SK-N-SH (cell line): Measurements from ENCODE around the gene ATP5F1A. TPM values are rescaled to one million over a fixed set of nuclear protein-coding genes. Genes with fewer than 3 reads are reported as not detected.
"Not testable (repeated sequence)": the region's sequence is repeated elsewhere in the genome, so short reads cannot be mapped to it uniquely, and the experiment has no call there.

Experiments used
- CTCF ChIA-PET: fragments of 300-600, 350-600 bp; formaldehyde crosslinking; extraction: SDS; loops from one replicate; lab custom pipeline; 2021; lab: Yijun Ruan, JAX
- POLR2A ChIA-PET: fragments of 350-600 bp; sonication (Branson Sonifier 250); formaldehyde crosslinking; extraction: SDS; loops from one replicate; lab custom pipeline; 2020; ENCODE audit warnings: antibody characterized with exemption, inconsistent platforms; lab: Yijun Ruan, JAX
- DNase-seq: peaks from one replicate; pipeline ENCODE4 v3.0.0; 2012
- H2AFZ ChIP-seq: fragments of 200-600 bp; sonication (generic); 2 replicates; pipeline ENCODE4 v1.8.1; 2016; ENCODE audit warnings: antibody characterized with exemption, mild to moderate bottlenecking, low read depth
- H3F3A ChIP-seq: fragments of 200-600 bp; sonication (generic); replicated peaks from 2 replicates; pipeline ENCODE3; 2016; ENCODE audit warnings: antibody characterized with exemption, mild to moderate bottlenecking; ENCODE audit not compliant: insufficient read depth
- H3K27ac ChIP-seq, 2 experiments: fragments of 200-500 bp in 1 of 2; fragments of 200-600 bp in 1 of 2; sonication (Bioruptor generic) in 1 of 2; sonication (generic), shearing (Covaris generic) in 1 of 2; 2 replicates each; pipeline versions ENCODE4 v1.5.1 to v1.6.1; 2014 to 2016; ENCODE audit warnings: low read depth in 2 of 2, inconsistent platforms in 1 of 2, low read length in 1 of 2, mild to moderate bottlenecking in 1 of 2, mixed read lengths in 1 of 2
- H3K27me3 ChIP-seq: fragments of 200-600 bp; sonication (generic), shearing (Covaris generic); 2 replicates; pipeline ENCODE4 v1.6.1; 2016; ENCODE audit warnings: mixed run types; ENCODE audit not compliant: insufficient read depth
- H3K36me3 ChIP-seq, 2 experiments: fragments of 200-500 bp in 1 of 2; fragments of 200-600 bp in 1 of 2; sonication (Bioruptor generic) in 1 of 2; sonication (generic) in 1 of 2; replicated peaks in 1 of 2; 2 replicates each; pipeline versions ENCODE3 to v1.5.1; 2014 to 2016; ENCODE audit warnings: low read length in 1 of 2, mild to moderate bottlenecking in 1 of 2; ENCODE audit not compliant: insufficient read depth in 2 of 2, control insufficient read depth in 1 of 2
- H3K4me1 ChIP-seq, 2 experiments: fragments of 200-500 bp in 1 of 2; fragments of 200-600 bp in 1 of 2; sonication (Bioruptor generic) in 1 of 2; sonication (generic), shearing (Covaris generic) in 1 of 2; 2 replicates each; pipeline versions ENCODE4 v1.5.1 to v1.6.1; 2014 to 2016; ENCODE audit warnings: low read depth in 1 of 2, low read length in 1 of 2, mixed run types in 1 of 2; ENCODE audit not compliant: insufficient read depth in 2 of 2, control insufficient read depth in 1 of 2
- H3K4me2 ChIP-seq: fragments of 200-600 bp; sonication (generic), shearing (Covaris generic); 2 replicates; pipeline ENCODE4 v1.6.1; 2017; ENCODE audit warnings: mixed run types
- H3K4me3 ChIP-seq, 2 experiments: fragments of 200-500 bp in 1 of 2; fragments of 200-600 bp in 1 of 2; sonication (Bioruptor generic) in 1 of 2; sonication (generic), shearing (Covaris generic) in 1 of 2; 2 replicates each; pipeline versions ENCODE4 v1.5.1 to v1.8.1; 2014 to 2016; ENCODE audit warnings: low read depth in 2 of 2, inconsistent platforms in 1 of 2, low read length in 1 of 2, mild to moderate bottlenecking in 1 of 2, mixed read lengths in 1 of 2, moderate library complexity in 1 of 2
- H3K79me2 ChIP-seq: fragments of 200-600 bp; sonication (generic); 2 replicates; pipeline ENCODE4 v1.8.1; 2017; ENCODE audit warnings: mild to moderate bottlenecking; ENCODE audit not compliant: insufficient read depth
- H3K9ac ChIP-seq: fragments of 200-600 bp; sonication (generic); 2 replicates; pipeline ENCODE4 v1.6.1; 2017; ENCODE audit warnings: mixed run types
- H3K9me2 ChIP-seq: fragments of 200-600 bp; sonication (generic); 2 replicates; pipeline ENCODE4 v1.6.1; 2017; ENCODE audit warnings: mixed run types
- H3K9me3 ChIP-seq: fragments of 200-600 bp; sonication (generic); 2 replicates; pipeline ENCODE4 v1.6.1; 2017; ENCODE audit warnings: mixed run types, mild to moderate bottlenecking, moderate library complexity
- H4K20me1 ChIP-seq: fragments of 200-600 bp; sonication (generic); 2 replicates; pipeline ENCODE4 v1.6.1; 2017; ENCODE audit warnings: mild to moderate bottlenecking, mixed run types; ENCODE audit not compliant: insufficient read depth
- CHD2 ChIP-seq: fragments of 150-350 bp; IDR thresholded peaks from 2 replicates; pipeline ENCODE4 v1.6.1; 2018; ENCODE audit warnings: low read length; ENCODE audit not compliant: partially characterized antibody
- CTCF ChIP-seq: fragments of 200-600 bp; sonication (generic); IDR thresholded peaks from 2 replicates; pipeline ENCODE4 v1.6.1; 2017; ENCODE audit warnings: antibody characterized with exemption, mild to moderate bottlenecking, moderate library complexity
- EZH2phosphoT487 ChIP-seq: fragments of 200-600 bp; sonication (generic); IDR thresholded peaks from 2 replicates; pipeline ENCODE4 v1.6.1; 2017; ENCODE audit warnings: low read depth, mixed run types, mild to moderate bottlenecking, antibody characterized with exemption, moderate library complexity, borderline replicate concordance
- FOXM1 ChIP-seq: IDR thresholded peaks from 2 replicates; pipeline ENCODE4 v1.4.0; 2012; ENCODE audit warnings: low read depth, mild to moderate bottlenecking
- IRF3 ChIP-seq: fragments of 150-350 bp; IDR thresholded peaks from 2 replicates; pipeline ENCODE4 v1.6.1; 2016; ENCODE audit warnings: mild to moderate bottlenecking, low read depth, low read length
- MAX ChIP-seq: IDR thresholded peaks from 2 replicates; pipeline ENCODE4 v1.4.0; 2012; ENCODE audit warnings: low read depth
- NFIC ChIP-seq: IDR thresholded peaks from 2 replicates; pipeline ENCODE4 v1.4.0; 2012; ENCODE audit warnings: borderline replicate concordance
- POLR2AphosphoS5 ChIP-seq: IDR thresholded peaks from 2 replicates; pipeline ENCODE4 v1.6.1; 2012; ENCODE audit warnings: low read depth, low read length
- RCOR1 ChIP-seq: fragments of 150-350 bp; IDR thresholded peaks from 2 replicates; pipeline ENCODE4 v1.6.1; 2017; ENCODE audit warnings: antibody characterized with exemption, low read length
- SIN3A ChIP-seq: IDR thresholded peaks from 2 replicates; pipeline ENCODE4 v1.6.1; 2012; ENCODE audit warnings: low read depth, mild to moderate bottlenecking, low read length, moderate library complexity, borderline replicate concordance
- SMC3 ChIP-seq: IDR thresholded peaks from 2 replicates; pipeline ENCODE4 v1.6.1; 2012; ENCODE audit warnings: low read depth, low read length, improper control_type of control experiment
- TAF1 ChIP-seq: IDR thresholded peaks from 2 replicates; pipeline ENCODE4 v1.6.1; 2012; ENCODE audit warnings: low read depth, mild to moderate bottlenecking, low read length, moderate library complexity, borderline replicate concordance
- TCF12 ChIP-seq: IDR thresholded peaks from 2 replicates; pipeline ENCODE4 v1.4.0; 2012
- USF1 ChIP-seq: IDR thresholded peaks from 2 replicates; pipeline ENCODE4 v1.4.0; 2012; ENCODE audit warnings: low read depth, borderline replicate concordance
- YY1 ChIP-seq: IDR thresholded peaks from 2 replicates; pipeline ENCODE4 v1.4.0; 2012; ENCODE audit warnings: low read depth, mild to moderate bottlenecking
- WGBS: methylation state at CpG from one replicate; pipeline ENCODE4 v1.1.6; 2017; ENCODE audit warnings: low lambda C conversion rate; 5-methylcytosine and 5-hydroxymethylcytosine counted together
- polyA plus RNA-seq, 3 experiments: library from polyadenylated mRNA; depleted of rRNA; stranded (reverse); fragments of >200 nt; gene quantifications; 2 replicates each; pipeline ENCODE4 v1.2.3, GENCODE V29; 2012

Gene ATP5F1A
- polyA plus RNA-seq, 1 of the 3 experiments (the other 2 are of a cell fraction), result 610 TPM

GRCh38 chr18:46140173-46140572 is 42.1 kb upstream of the ATP5F1A start (continued):
- no peak for TF ChIP-seq USF1

- Histone ChIP-seq H3K4me3 (no peak overlapping the region), H3K9ac (no peak overlapping the region), H3K9me3 (no peaks in the 10 kb centered on the region), H3K27me3 (no peaks in the 10 kb centered on the region), H2AFZ (no peak overlapping the region), H3K36me3 (no peaks in the 10 kb centered on the region), H3K4me2 (no peak overlapping the region), H3F3A (peaks cover 3% of the 10 kb centered on the region), H3K4me1 (no peaks in the 10 kb centered on the region), H3K79me2 (no peaks in the 10 kb centered on the region), H4K20me1 (no peaks in the 10 kb centered on the region), H3K9me2 (no peaks in the 10 kb centered on the region), H3K27ac (no peak overlapping the region)
- no peak for DNase-seq
- WGBS, result 85% methylated on average over 9 of the region's 9 CpGs
- CTCF ChIA-PET, result interaction anchor here (4.2 kb wide), 1 partner anchor 13 kb away, joined by 19 read pairs; no protein-coding TSS in a partner anchor
- POLR2A ChIA-PET, result interaction anchor here (0.6 kb wide), 1 partner anchor 176 kb away, joined by 3 read pairs; no protein-coding TSS in a partner anchor
- TF ChIP-seq SMC3, result no peak
- TF ChIP-seq FOXM1, result no peak
- no peak for TF ChIP-seq YY1
- TF ChIP-seq MAX, result no peak
Observed at GRCh38 chr18:46134920-46135675, 37.0 kb upstream of the ATP5F1A start.

GRCh38 chr18:46133534-46133933 is 35.4 kb upstream of the ATP5F1A start:
- no peak overlapping the region for H2AFZ ChIP-seq
- WGBS, result 98% methylated on average over 3 of the region's 3 CpGs
- H3K9ac ChIP-seq, result no peak overlapping the region
- no peak overlapping the region for H3K4me2 ChIP-seq
- no peaks in the 10 kb centered on the region for H3K27me3 ChIP-seq
- POLR2A ChIA-PET, result no interaction called here
- peaks cover 4 to 13% of the 10 kb centered on the region in 2 experiments for H3K36me3 ChIP-seq
- no peaks in the 10 kb centered on the region for H4K20me1 ChIP-seq
- CTCF ChIA-PET, result no interaction called here
- no peaks in the 10 kb centered on the region for H3K79me2 ChIP-seq
- TF ChIP-seq TAF1, result no peak
- TF ChIP-seq RCOR1, result no peak
- no peak for TF ChIP-seq NFIC
- TF ChIP-seq SIN3A, result no peak
- no peak for TF ChIP-seq IRF3
- TF ChIP-seq EZH2phosphoT487, result no peak
- no peak for TF ChIP-seq POLR2AphosphoS5
- TF ChIP-seq TCF12, result no peak
- no peak for TF ChIP-seq CTCF
- TF ChIP-seq CHD2, result no peak
- H3K4me3 ChIP-seq, result no peak overlapping the region
- H3F3A ChIP-seq, result peaks cover 3% of the 10 kb centered on the region
- DNase-seq, result no peak
- no peaks in the 10 kb centered on the region for H3K9me3 ChIP-seq
- H3K4me1 ChIP-seq, result no peaks in the 10 kb centered on the region
- no peak overlapping the region for H3K27ac ChIP-seq
- no peaks in the 10 kb centered on the region for H3K9me2 ChIP-seq

- H3K36me3 ChIP-seq, result peaks cover 10 to 29% of the 10 kb centered on the region in 2 experiments
- H3K27ac ChIP-seq, POLR2A ChIA-PET, H3K9ac ChIP-seq, H2AFZ ChIP-seq, H3K4me3 ChIP-seq, H3K4me2 ChIP-seq, H3K79me2 ChIP-seq, H3K4me1 ChIP-seq, CTCF ChIA-PET, DNase-seq, H3F3A ChIP-seq, H3K9me3 ChIP-seq, H3K9me2 ChIP-seq, H4K20me1 ChIP-seq, H3K27me3 ChIP-seq: not testable (repeated sequence)
- WGBS, result 95% methylated on average over 8 of the region's 8 CpGs
Observed at GRCh38 chr18:46130549-46130948, 32.5 kb upstream of the ATP5F1A start.
